Thyroid gland (tissue), 4 donors: Measurements from ENCODE around the gene FOXJ3.

ENCODE experiments used
- POLR2A ChIP-seq, 2 donors: fragments of 450-650 bp; IDR thresholded peaks; one replicate each; pipeline ENCODE4 v1.6.1; 2017; ENCODE audit warnings: antibody characterized with exemption in 2 of 2, mild to moderate bottlenecking in 2 of 2, moderate library complexity in 1 of 2
- TF ChIP-seq, protein P1 (sequence below), 6 experiments: fragments of 200-600 bp in 3 of 6; fragments of 450-650 bp in 3 of 6; sonication (generic) in 3 of 6; IDR thresholded peaks; one replicate each; pipeline ENCODE4 v1.5.1; 2016 to 2019; ENCODE audit warnings: antibody characterized with exemption in 6 of 6, mild to moderate bottlenecking in 2 of 6, inconsistent platforms in 1 of 6, moderate library complexity in 1 of 6

DNA sequence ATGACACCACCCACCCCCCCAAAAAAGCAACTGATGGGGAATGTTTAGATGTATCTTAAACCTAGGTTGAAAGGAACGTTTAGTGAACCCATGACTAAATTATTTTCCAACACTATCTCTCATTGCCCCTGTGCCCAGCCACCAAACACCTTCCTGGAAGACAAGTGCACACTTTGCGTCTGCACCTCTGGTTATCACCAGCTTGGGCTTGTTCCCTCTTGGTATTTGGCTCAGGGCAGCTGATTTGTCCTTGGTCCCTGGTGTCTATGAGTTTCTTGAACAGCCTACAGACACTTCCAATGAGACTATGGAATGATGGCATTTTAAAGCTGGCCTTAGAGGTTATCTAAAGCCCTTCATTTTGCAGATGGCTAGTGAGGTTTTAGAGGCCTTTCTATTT is 30.1 kb upstream of the FOXJ3 start:
- TF ChIP-seq, protein P1, sequence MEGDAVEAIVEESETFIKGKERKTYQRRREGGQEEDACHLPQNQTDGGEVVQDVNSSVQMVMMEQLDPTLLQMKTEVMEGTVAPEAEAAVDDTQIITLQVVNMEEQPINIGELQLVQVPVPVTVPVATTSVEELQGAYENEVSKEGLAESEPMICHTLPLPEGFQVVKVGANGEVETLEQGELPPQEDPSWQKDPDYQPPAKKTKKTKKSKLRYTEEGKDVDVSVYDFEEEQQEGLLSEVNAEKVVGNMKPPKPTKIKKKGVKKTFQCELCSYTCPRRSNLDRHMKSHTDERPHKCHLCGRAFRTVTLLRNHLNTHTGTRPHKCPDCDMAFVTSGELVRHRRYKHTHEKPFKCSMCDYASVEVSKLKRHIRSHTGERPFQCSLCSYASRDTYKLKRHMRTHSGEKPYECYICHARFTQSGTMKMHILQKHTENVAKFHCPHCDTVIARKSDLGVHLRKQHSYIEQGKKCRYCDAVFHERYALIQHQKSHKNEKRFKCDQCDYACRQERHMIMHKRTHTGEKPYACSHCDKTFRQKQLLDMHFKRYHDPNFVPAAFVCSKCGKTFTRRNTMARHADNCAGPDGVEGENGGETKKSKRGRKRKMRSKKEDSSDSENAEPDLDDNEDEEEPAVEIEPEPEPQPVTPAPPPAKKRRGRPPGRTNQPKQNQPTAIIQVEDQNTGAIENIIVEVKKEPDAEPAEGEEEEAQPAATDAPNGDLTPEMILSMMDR (IDR thresholded peaks at IDR 0.05), result no peak
- no peak for TF ChIP-seq POLR2A (IDR thresholded peaks at IDR 0.05)
